UCSD-AML1 (cell line): ENCODE results near the gene CCND3.
A peak's percentile ranks its signal among the peaks of the same experiment; 100 is the strongest.
"Not testable (repeated sequence)": the region's sequence is repeated elsewhere in the genome, so short reads cannot be mapped to it uniquely, and the experiment has no call there.

Experiments
- DNase-seq: peaks from one replicate; lab custom pipeline; 2025; ENCODE audit not compliant: unreplicated experiment; lab: John Stamatoyannopoulos, UW

The CCND3 gene

GRCh38 chr6:41954668-41955067, 13.1 kb upstream of the CCND3 start:
- no peak for DNase-seq

DNA sequence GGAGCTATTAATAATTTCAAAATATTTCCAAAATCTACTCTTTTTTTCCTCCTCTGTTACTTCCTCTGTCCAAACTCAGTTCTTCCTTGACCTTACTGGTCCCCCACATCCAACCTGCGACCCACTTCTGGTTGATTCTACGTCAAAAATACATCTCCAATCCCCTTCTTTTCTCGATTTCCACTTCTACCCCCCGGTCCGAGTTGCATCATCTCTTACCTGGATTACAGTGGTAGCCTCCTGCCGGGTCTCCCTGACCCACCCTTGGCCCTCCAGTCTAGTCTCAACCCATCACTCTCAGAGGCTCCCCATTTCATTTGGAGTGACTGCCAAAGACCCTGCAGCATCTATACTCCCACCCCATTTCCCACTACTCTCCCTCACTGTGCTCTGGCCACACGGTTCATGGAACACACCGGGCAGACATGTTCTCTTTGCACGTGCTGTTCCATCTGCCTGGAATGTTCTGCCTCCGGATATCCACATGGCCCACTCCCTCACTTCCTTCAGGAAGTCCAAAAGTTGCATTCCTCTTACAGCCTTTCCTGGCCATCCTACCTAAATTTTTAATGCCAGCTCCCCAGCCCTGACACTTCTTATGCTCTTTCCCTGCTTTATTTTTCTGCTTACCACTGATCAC, 6.1 kb upstream of the CCND3 start:
- DNase-seq, result no peak

GRCh38 chr6:41943456-41943855, 1.8 kb upstream of the CCND3 start:
- DNase-seq, result no peak

DNA sequence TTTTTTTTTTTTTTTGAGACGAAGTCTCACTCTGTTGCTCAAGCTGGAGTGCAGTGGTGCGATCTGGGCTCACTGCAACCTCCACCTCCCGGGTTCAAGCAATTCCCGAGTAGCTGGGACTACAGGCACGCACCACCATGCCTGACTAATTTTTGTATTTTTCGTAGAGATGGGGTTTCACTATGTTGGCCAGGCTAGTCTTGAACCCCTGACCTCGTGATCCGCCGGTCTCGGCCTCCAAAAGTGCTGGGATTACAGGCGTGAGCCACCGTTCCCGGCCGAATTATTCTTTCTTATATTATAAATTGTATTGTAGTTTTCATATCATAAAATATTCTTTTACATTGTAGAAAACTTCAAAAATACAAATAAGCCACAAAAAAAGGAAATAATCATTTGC, 1.3 kb upstream of the CCND3 start:
- not testable (repeated sequence) for DNase-seq

DNA sequence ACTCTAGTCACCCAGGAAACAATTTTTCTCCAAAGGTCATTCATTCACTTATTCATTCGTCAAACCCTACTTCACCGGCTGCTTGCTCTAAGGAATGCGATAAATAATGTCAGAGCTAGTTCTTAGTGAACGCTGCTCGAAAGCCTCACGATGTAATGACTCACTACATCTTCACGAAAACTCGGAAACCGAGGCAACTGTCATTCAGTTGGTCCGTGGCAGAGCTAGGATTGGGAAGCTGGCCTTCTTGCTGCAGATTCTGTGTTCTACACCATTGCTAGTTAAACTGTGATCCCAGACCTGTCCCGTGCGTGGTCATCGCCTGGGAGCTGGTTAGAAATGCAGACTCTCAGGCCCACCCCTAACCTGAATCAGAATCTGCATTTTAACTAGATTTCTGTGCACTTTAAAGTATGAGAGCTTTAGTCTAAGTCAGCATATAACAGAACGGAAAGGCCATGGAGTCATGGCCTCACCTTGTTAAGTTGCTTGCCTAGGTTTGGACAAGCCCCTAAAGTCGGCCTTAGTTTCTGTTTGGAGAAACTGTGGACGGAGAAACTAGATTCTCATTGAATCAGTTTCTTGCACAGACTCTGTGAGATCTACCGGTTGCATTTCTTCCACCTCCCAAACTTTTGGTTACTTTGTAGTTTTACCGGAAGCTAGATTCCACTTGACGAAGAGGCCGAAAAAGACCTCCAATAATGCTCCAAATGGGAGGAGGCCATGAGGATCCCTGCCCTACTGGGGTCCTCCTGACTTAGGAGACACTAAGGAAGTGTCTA, 651 bp upstream of the CCND3 start:
- no peak for DNase-seq

- DNase-seq, result peak; percentile 78
Observed at GRCh38 chr6:41940759-41941279, 789 bp downstream of the CCND3 start.

- DNase-seq, result peak; percentile 77
Observed at GRCh38 chr6:41939848-41940758, 1.5 kb downstream of the CCND3 start.

- peak; percentile 96 for DNase-seq
Observed at GRCh38 chr6:41939176-41939847, 2.3 kb downstream of the CCND3 start.

DNA sequence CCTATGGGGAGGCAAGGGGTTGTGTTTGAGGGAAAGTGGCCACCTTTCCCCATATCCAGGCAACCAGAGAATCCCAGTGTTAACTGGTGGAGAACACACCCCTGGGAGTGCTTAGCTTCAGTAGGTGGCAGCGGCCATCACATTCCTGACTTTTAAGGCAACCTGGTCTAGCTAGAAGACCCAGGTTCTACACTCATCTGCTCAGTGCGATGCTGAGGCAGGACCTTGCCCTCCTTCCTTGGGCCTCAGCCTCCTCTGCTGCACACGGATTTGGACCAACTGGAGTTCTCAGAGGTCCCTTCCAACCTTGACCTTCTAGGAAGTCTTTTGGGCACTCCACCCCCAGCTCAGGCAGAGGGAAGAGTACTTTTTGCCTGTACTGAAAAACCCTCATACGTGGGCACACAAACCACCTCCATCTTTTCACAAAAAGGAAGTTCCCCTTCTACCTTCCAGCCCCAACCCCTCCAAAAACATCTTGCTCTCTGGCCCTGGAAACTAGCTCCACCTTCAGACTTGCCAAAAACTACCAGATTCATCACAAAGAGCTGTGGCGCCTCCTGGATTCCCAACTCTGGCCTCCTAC, 2.9 kb downstream of the CCND3 start:
- no peak for DNase-seq

DNA sequence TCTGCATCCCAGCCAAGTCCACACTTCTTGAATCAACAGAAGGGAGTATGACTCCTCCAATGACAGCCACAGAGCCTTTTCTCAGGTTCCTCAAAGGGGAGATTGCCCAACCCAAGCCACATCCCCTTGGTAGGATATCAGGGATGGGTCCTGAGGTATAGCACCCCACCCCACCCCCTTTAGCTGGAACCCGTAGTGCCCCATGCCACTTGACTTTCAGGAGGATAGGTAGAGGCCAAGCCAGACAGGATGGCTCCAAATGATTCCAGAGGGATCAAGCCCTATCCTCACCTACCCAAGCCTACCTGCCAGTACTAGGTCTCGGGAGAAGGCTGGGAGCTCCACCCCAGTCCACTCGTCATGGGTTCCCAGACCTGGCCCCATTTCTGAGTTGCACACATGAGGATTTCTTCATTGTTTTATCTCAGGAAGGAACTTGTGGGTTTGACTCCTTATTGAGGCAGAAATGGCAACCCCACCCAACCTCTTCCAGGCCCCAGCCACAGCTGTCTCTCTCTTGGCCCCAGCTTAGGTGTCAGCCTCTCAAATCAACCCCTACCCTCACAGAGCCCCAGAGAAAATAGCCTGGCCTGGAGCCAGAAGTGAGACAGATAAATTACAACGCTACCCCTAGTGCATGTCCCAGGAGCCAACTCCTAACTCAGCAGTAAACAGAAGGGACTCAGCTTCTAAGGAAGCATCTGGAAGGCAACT, 3.6 kb downstream of the CCND3 start:
- peak; percentile 84 for DNase-seq

DNA sequence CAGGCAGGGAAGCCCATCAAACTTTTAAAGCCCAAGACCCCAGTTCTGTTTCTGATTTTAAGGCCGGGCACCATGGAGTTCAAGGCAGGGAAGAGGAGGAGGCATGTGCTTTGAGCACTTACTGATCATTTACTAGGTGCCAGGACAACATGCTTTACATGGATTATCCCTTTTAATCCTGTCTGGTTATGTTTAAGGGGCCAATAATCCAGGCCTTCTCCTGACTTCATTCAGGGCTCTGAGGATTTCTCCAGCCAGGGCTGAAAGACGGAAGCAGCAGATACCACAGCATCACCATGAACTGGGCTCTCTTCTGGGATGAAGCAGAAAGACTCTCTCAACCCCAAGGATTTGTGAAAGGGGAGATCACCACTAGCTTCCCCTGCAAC, 4.1 kb downstream of the CCND3 start:
- DNase-seq, result no peak

- peak; percentile 89 for DNase-seq
Observed at GRCh38 chr6:41936073-41936837, 5.4 kb downstream of the CCND3 start.

GRCh38 chr6:41935685-41936072, 5.9 kb downstream of the CCND3 start:
- DNase-seq, result no peak

DNA sequence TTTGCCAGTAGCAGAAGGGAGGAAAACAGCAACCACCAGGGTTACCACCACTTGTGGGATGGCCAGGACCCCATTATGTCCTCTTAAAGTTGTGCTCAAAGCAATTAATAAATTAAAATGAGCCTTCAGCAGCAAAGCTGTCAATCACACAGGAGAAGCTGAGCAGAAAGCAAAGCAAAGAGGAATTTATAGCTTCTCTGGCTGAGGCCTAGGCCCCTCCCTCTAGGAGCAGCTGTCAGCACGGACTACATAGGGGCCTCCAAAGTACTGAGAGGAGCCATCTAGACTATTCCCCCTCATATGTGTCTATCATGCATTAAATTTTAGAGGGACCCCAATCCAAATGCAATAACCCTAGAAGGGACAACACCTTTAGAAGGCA, 6.4 kb downstream of the CCND3 start:
- DNase-seq, result no peak

DNA sequence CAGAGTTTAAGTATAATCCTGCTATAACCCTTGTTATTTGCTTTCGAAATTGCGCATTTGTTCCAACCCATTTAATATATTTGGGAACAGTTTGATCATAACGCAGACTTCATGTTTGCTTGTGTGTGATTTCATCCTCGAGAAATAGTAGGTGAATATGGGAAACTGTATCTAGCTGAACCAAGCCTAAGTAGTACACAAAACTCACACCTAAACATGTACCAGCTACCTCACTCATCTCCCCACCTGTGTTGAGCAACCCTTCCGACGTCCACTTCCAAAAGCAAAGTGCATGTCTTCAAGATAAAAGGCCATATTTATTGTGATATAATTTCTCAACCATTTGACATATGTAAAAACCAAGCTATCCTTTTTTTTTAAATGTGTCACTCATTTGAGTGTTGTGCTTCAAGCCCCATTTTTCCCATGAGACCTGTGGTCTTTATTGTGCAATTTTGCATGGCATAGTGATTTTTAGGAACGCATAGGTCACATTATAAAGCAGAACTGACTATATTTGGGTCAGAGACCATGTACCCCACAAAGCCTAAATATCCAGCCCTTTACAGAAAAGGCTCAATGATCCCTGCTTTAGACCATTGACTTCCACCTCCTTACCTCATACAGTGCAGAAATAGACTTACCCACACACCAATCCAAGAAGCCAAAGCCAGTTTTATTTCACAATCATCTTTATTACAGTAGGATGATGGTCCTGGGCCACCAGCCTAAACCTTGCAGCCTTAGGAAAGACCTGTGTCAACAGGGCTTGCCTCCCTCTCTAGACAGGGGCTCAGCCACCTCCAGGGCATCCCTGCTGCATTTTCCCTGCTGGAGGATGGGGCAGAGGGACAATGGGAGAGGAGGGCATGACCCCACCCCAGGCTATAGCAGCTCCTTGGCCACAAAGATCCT, 7.1 kb downstream of the CCND3 start:
- no peak for DNase-seq

- no peak for DNase-seq
Observed at GRCh38 chr6:41932378-41932777, 9.2 kb downstream of the CCND3 start.

GRCh38 chr6:41931792-41932191, 9.8 kb downstream of the CCND3 start:
- no peak for DNase-seq

GRCh38 chr6:41929924-41930323, 11.7 kb downstream of the CCND3 start:
- no peak for DNase-seq
